Liver (tissue), 9 donors: ENCODE data around the gene ATP8B3. TPM values are rescaled to one million over a fixed set of nuclear protein-coding genes. Genes with fewer than 3 reads are reported as not detected.

Source experiments
- DNase-seq: peaks from one replicate; pipeline ENCODE4 v3.0.0-alpha.2; 2017; ENCODE audit warnings: low spot score
- H3K27ac ChIP-seq, 2 donors: one replicate each; pipeline ENCODE4 v1.7.0; 2013; ENCODE audit warnings: inconsistent platforms in 2 of 2, low read length in 2 of 2, control low read depth in 1 of 2, low read depth in 1 of 2, mild to moderate bottlenecking in 1 of 2
- H3K27me3 ChIP-seq, 4 donors: one replicate each; pipeline versions ENCODE4 v1.6.1 to v1.7.0; 2013; ENCODE audit warnings: low read length in 3 of 4, inconsistent platforms in 1 of 4, mild to moderate bottlenecking in 1 of 4, moderate library complexity in 1 of 4; ENCODE audit not compliant: control insufficient read depth in 4 of 4, insufficient read depth in 4 of 4
- H3K36me3 ChIP-seq, 4 donors: one replicate each; pipeline versions ENCODE4 v1.6.1 to v1.7.0; 2013; ENCODE audit warnings: low read length in 3 of 4, mild to moderate bottlenecking in 3 of 4, low read depth in 1 of 4, moderate library complexity in 1 of 4; ENCODE audit not compliant: control insufficient read depth in 4 of 4, insufficient read depth in 3 of 4
- H3K4me1 ChIP-seq, 4 donors: one replicate each; pipeline versions ENCODE4 v1.6.1 to v1.7.0; 2013; ENCODE audit warnings: low read length in 3 of 4, mild to moderate bottlenecking in 3 of 4, moderate library complexity in 1 of 4; ENCODE audit not compliant: control insufficient read depth in 4 of 4, insufficient read depth in 4 of 4
- H3K4me3 ChIP-seq, 3 donors: one replicate each; pipeline versions ENCODE4 v1.6.1 to v1.7.0; 2013; ENCODE audit warnings: low read length in 3 of 3, control low read depth in 1 of 3, low read depth in 1 of 3, mild to moderate bottlenecking in 1 of 3
- H3K9ac ChIP-seq, 2 donors: one replicate each; pipeline ENCODE4 v1.7.0; 2013; ENCODE audit warnings: low read length in 2 of 2, mild to moderate bottlenecking in 2 of 2, moderate library complexity in 2 of 2, control low read depth in 1 of 2, low read depth in 1 of 2
- H3K9me3 ChIP-seq, 4 donors: one replicate each; pipeline versions ENCODE4 v1.6.1 to v1.7.0; 2013; ENCODE audit warnings: low read length in 3 of 4; ENCODE audit not compliant: control insufficient read depth in 4 of 4
- FOXA1 ChIP-seq: IDR thresholded peaks from 2 replicates; pipeline ENCODE4 v1.6.1; 2016; ENCODE audit warnings: antibody characterized with exemption
- FOXA2 ChIP-seq: IDR thresholded peaks from 2 replicates; pipeline ENCODE4 v1.6.1; 2016; ENCODE audit warnings: antibody characterized with exemption
- HNF4A ChIP-seq, 2 donors: conservative IDR thresholded peaks; 2 replicates each; pipeline ENCODE4 v1.6.1; 2016; ENCODE audit warnings: antibody characterized with exemption in 2 of 2, mild to moderate bottlenecking in 2 of 2
- JUND ChIP-seq, 2 donors: IDR thresholded peaks; 2 replicates each; pipeline ENCODE4 v1.6.1; 2016; ENCODE audit warnings: antibody characterized with exemption in 2 of 2
- NR2F2 ChIP-seq: IDR thresholded peaks from 2 replicates; pipeline ENCODE4 v1.6.1; 2016; ENCODE audit warnings: antibody characterized with exemption
- RAD21 ChIP-seq, 2 donors: IDR thresholded peaks; 2 replicates each; pipeline ENCODE4 v1.6.1; 2016; ENCODE audit warnings: antibody characterized with exemption in 2 of 2, mild to moderate bottlenecking in 2 of 2
- RXRA ChIP-seq, 2 donors: IDR thresholded peaks; 2 replicates each; pipeline ENCODE4 v1.6.1; 2017 to 2018; ENCODE audit warnings: antibody characterized with exemption in 2 of 2, mild to moderate bottlenecking in 1 of 2
- SP1 ChIP-seq: IDR thresholded peaks from 2 replicates; pipeline ENCODE4 v1.6.1; 2018; ENCODE audit warnings: antibody characterized with exemption, mild to moderate bottlenecking
- TAF1 ChIP-seq: conservative IDR thresholded peaks from 2 replicates; pipeline ENCODE4 v1.6.1; 2016; ENCODE audit warnings: antibody characterized with exemption, mild to moderate bottlenecking
- WGBS: extraction: QIAGEN DNeasy Blood & Tissue Kit; methylation state at CpG from one replicate; pipeline ENCODE4 v1.1.7; 2013; 5-methylcytosine and 5-hydroxymethylcytosine counted together
- polyA plus RNA-seq, 2 donors: library from polyadenylated mRNA; stranded (reverse) in 1 of 2; unstranded in 1 of 2; fragments of 200-250 nt in 1 of 2; fragments of >200 nt in 1 of 2; fragmentation: Nextera tagmentation in 1 of 2; extraction: Ambion mirVana in 1 of 2; gene quantifications; one replicate each; pipeline versions ENCODE4 v1.2.1 to v1.2.3, GENCODE V29; 2013 to 2015
- total RNA-seq, 2 donors: library from RNA; depleted of rRNA; stranded (reverse); fragments of >200 nt; gene quantifications; one replicate each; pipeline ENCODE4 v1.2.3, GENCODE V29; 2014
- TF ChIP-seq, protein P1 (sequence below): IDR thresholded peaks from 2 replicates; pipeline ENCODE4 v1.6.1; 2016; ENCODE audit warnings: antibody characterized with exemption
- TF ChIP-seq, protein P2 (sequence below): IDR thresholded peaks from 2 replicates; pipeline ENCODE4 v1.6.1; 2016; ENCODE audit warnings: antibody characterized with exemption
- TF ChIP-seq, protein P3 (sequence below): IDR thresholded peaks from 2 replicates; pipeline ENCODE4 v1.6.1; 2016; ENCODE audit warnings: antibody characterized with exemption
- TF ChIP-seq, protein P4 (sequence below): IDR thresholded peaks from 2 replicates; pipeline ENCODE4 v1.6.1; 2016; ENCODE audit warnings: antibody characterized with exemption, mild to moderate bottlenecking
- TF ChIP-seq, protein P5 (sequence below): fragments of 150-350 bp; IDR thresholded peaks from 2 replicates; pipeline ENCODE4 v1.5.1; 2017; ENCODE audit warnings: improper control_type of control experiment, low read depth, low read length; ENCODE audit not compliant: missing input control
- donor health status: healthy.
- donor health status: healthy.
- donor health status: healthy.
- donor health status: healthy.
- donor health status: healthy.

Gene ATP8B3
- total and polyA plus RNA-seq, 4 donors, result 0.42 to 3.1 (median 0.52) TPM

DNA sequence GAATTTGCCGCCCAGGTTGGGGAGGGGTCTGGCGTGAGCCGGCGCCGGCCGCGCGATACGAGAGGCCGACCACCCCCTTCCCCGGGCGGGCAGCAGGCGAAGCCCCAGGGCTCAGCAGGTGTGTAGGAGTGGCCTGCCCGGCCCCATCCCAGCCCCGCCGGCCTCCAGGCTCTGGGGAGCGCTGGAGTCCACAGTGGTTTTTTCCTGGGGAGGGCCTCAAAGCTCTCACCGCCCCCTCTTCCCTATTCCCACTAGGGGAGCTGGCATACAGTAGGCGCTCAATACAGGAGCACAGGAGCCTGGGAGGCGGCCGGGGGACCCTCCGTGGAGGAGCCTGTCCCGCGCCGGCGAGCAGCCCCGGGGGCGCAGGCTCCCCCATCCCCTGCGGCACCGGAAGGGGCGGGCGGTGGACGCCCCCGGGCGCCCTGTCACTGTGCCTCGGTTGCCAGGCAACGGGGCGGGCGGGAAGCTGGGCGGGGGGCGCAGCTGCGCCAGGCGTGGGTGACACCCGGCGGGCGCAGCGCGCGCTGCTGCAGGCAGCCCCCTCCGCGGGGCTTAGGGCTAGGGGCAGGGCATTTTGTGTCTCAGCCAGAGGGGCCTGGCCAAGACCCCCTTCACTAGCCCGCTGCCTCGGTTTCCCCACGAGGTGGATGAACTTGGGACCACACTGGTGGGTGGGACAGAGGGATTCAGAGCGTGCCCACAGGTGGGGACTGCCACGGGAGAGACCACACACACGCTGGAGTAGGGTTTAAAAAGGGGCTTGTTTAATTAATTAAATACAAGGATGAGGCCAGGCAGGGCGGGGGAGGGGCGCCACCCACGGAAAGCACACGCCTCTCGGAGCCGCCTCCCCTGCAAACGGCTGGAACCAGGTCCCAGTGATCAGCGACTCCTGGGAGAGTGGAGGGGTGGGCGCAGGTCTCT, 39.8 kb upstream of the ATP8B3 start:
- Histone ChIP-seq H3K36me3 (peaks cover 0 to 2% (median 0%) of the 10 kb centered on the region in 4 donors), H3K27ac (no peak overlapping the region)

DNA sequence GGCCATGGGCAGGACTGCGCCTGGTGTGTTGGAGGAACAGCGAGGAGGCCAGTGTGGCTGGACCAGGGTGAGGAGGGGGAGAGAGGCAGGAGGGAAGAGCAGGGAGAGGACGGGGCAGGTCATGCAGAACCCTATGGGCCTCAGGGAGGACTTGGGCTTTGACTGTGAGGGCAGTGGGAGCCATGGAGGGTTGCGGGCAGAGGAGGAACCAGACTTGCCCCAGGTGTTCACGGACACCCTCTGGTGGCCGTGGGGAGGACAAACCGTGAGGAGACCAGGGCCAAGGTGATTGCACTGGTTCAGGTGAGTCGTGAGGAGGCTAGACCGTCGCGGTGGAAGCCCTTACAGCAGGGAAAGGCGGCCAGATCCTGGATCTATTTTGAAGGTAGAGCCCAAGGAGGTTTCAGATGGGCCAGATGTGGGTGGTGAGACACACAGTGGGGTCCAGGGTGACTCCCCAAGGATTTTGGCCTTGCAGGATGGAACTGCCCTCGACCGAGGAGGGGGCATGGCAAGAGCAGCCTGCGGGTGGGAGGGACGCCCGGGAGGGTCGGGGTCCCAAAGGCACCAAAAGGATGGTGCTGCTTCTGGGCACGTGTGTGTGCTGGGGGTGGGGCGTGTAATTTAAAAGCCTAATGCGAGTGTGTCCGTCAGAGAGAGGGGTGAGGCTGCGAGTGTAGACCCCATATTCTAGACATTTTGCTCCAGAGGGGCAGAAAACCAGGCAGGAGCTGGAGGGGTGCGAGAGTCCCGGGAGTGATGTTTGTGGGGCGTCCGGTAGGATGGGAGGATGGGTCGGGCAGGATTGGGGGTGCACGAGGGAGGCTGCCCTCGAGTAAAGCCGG, 39.0 kb upstream of the ATP8B3 start:
- WGBS, result 77% methylated on average over 31 of the region's 31 CpGs
- H3K27ac ChIP-seq, result no peak overlapping the region

More for the DNA sequence above, 39.8 kb upstream of the ATP8B3 start:
- Histone ChIP-seq H3K27me3 (no peaks in the 10 kb centered on the region), H3K9me3 (no peaks in the 10 kb centered on the region), H3K9ac (no peak overlapping the region), H3K4me3 (no peak overlapping the region), H3K4me1 (peaks cover 20 to 36% (median 24%) of the 10 kb centered on the region in 4 donors)
- DNase-seq, result no peak
- 54% methylated on average over 66 of the region's 66 CpGs for WGBS
- TF ChIP-seq RXRA (IDR thresholded peaks at IDR 0.05) (no peak), NR2F2 (no peak), JUND (IDR thresholded peaks at IDR 0.05) (no peak), HNF4A (conservative IDR thresholded peaks at IDR 0.05) (no peak), TAF1 (no peak), RAD21 (IDR thresholded peaks at IDR 0.05) (no peak), SP1 (no peak), FOXA1 (no peak), FOXA2 (no peak)
- TF ChIP-seq, protein P1, sequence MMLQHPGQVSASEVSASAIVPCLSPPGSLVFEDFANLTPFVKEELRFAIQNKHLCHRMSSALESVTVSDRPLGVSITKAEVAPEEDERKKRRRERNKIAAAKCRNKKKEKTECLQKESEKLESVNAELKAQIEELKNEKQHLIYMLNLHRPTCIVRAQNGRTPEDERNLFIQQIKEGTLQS, result no peak
- TF ChIP-seq, protein P2, sequence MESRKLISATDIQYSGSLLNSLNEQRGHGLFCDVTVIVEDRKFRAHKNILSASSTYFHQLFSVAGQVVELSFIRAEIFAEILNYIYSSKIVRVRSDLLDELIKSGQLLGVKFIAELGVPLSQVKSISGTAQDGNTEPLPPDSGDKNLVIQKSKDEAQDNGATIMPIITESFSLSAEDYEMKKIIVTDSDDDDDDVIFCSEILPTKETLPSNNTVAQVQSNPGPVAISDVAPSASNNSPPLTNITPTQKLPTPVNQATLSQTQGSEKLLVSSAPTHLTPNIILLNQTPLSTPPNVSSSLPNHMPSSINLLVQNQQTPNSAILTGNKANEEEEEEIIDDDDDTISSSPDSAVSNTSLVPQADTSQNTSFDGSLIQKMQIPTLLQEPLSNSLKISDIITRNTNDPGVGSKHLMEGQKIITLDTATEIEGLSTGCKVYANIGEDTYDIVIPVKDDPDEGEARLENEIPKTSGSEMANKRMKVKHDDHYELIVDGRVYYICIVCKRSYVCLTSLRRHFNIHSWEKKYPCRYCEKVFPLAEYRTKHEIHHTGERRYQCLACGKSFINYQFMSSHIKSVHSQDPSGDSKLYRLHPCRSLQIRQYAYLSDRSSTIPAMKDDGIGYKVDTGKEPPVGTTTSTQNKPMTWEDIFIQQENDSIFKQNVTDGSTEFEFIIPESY, result no peak
- TF ChIP-seq, protein P3, sequence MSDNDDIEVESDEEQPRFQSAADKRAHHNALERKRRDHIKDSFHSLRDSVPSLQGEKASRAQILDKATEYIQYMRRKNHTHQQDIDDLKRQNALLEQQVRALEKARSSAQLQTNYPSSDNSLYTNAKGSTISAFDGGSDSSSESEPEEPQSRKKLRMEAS, result no peak

More for the DNA sequence above, 39.0 kb upstream of the ATP8B3 start:
- Histone ChIP-seq H3K9ac (no peak overlapping the region), H3K9me3 (no peaks in the 10 kb centered on the region), H3K27me3 (no peaks in the 10 kb centered on the region), H3K36me3 (peaks cover 0 to 2% (median 0%) of the 10 kb centered on the region in 4 donors), H3K4me1 (peaks cover 20 to 38% (median 26%) of the 10 kb centered on the region in 4 donors), H3K4me3 (no peak overlapping the region)
- DNase-seq, result no peak
- TF ChIP-seq, protein P4, sequence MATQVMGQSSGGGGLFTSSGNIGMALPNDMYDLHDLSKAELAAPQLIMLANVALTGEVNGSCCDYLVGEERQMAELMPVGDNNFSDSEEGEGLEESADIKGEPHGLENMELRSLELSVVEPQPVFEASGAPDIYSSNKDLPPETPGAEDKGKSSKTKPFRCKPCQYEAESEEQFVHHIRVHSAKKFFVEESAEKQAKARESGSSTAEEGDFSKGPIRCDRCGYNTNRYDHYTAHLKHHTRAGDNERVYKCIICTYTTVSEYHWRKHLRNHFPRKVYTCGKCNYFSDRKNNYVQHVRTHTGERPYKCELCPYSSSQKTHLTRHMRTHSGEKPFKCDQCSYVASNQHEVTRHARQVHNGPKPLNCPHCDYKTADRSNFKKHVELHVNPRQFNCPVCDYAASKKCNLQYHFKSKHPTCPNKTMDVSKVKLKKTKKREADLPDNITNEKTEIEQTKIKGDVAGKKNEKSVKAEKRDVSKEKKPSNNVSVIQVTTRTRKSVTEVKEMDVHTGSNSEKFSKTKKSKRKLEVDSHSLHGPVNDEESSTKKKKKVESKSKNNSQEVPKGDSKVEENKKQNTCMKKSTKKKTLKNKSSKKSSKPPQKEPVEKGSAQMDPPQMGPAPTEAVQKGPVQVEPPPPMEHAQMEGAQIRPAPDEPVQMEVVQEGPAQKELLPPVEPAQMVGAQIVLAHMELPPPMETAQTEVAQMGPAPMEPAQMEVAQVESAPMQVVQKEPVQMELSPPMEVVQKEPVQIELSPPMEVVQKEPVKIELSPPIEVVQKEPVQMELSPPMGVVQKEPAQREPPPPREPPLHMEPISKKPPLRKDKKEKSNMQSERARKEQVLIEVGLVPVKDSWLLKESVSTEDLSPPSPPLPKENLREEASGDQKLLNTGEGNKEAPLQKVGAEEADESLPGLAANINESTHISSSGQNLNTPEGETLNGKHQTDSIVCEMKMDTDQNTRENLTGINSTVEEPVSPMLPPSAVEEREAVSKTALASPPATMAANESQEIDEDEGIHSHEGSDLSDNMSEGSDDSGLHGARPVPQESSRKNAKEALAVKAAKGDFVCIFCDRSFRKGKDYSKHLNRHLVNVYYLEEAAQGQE, result no peak
- peak in 1 of 2 donors; percentile 41 for TF ChIP-seq RAD21 (IDR thresholded peaks at IDR 0.05)
- TF ChIP-seq, protein P5, sequence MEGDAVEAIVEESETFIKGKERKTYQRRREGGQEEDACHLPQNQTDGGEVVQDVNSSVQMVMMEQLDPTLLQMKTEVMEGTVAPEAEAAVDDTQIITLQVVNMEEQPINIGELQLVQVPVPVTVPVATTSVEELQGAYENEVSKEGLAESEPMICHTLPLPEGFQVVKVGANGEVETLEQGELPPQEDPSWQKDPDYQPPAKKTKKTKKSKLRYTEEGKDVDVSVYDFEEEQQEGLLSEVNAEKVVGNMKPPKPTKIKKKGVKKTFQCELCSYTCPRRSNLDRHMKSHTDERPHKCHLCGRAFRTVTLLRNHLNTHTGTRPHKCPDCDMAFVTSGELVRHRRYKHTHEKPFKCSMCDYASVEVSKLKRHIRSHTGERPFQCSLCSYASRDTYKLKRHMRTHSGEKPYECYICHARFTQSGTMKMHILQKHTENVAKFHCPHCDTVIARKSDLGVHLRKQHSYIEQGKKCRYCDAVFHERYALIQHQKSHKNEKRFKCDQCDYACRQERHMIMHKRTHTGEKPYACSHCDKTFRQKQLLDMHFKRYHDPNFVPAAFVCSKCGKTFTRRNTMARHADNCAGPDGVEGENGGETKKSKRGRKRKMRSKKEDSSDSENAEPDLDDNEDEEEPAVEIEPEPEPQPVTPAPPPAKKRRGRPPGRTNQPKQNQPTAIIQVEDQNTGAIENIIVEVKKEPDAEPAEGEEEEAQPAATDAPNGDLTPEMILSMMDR, result peak; percentile 24
